Right lung (tissue), 5 donors: ENCODE data around the gene PCDHGA6. TPM values are rescaled to one million over a fixed set of nuclear protein-coding genes. Genes with fewer than 3 reads are reported as not detected.
"Not testable (repeated sequence)": the region's sequence is repeated elsewhere in the genome, so short reads cannot be mapped to it uniquely, and the experiment has no call there.

Experiments used
- DNase-seq, 2 donors: peaks; one replicate each; pipeline ENCODE4 v3.0.0-alpha.2; 2013
- polyA plus RNA-seq, 5 donors: library from polyadenylated mRNA; unstranded; fragments of 120-200 nt; gene quantifications; one replicate each; pipeline versions ENCODE4 v1.2.1 to v1.2.3, GENCODE V29; 2013; ENCODE audit warnings: inconsistent platforms in 1 of 5, low replicate concordance in 1 of 5; ENCODE audit not compliant: insufficient read length in 5 of 5, insufficient read depth in 1 of 5

PCDHGA6 gene
- polyA plus RNA-seq, 5 donors: 4.2 to 6.1 (median 4.6) TPM

DNA sequence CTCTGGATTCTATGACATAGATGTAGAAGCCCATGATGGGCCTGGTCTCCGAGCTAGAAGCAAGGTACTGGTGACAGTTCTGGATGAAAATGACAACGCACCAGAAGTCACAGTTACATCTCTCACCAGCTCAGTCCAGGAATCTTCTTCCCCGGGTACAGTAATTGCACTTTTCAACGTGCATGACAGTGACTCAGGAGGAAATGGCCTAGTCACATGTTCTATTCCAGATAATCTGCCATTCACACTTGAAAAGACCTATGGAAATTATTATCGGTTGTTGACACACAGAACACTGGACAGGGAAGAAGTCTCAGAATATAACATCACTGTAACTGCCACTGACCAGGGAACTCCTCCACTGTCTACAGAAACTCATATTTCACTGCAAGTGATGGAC, 17.6 kb upstream of the PCDHGA6 start:
- DNase-seq: no peak

DNA sequence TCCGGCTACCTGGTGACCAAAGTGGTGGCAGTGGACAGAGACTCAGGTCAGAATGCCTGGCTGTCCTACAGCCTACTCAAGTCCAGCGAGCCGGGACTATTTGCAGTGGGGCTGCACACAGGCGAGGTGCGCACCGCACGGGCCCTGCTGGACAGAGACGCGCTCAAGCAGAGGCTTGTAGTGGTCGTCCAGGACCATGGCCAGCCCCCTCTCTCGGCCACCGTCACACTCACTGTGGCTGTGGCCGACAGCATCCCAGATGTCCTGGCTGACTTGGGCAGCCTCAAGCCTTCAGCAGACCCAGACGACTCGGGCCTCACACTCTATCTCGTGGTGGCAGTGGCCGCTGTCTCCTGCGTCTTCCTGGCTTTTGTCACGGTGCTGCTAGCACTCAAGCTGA, 16.7 kb upstream of the PCDHGA6 start:
- DNase-seq: no peak

DNA sequence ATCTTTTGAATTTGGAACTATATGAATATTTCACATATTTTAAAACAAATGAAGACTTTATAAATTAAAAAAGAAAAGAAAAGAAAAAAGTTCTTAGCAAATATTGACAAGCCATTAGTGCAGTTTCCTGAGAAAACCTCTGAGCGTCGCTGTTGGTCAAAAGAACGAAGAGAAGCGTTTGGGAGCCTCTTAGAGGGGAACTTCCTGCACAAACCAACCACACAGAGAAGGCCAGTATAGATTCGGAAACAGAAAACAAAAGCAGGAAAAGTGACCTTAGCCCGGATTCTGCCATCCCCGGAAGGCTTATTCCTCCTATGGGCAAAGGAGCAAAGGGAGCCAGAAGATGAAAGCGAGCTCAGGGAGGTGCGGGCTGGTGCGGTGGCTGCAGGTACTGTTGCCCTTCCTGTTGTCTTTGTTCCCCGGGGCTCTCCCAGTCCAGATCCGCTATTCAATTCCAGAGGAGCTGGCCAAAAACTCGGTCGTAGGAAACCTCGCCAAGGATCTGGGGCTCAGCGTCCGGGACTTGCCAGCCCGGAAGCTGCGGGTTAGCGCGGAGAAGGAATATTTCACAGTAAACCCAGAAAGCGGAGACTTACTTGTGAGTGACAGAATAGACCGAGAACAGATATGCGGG, 13.8 kb upstream of the PCDHGA6 start, which contains the start of gene PCDHGB2:
TSS of gene PCDHGB2 (plus strand) at position 205 of the 637 bp plus-strand sequence. CDS start at position 347, 142 bp downstream.
- DNase-seq: no peak

DNA sequence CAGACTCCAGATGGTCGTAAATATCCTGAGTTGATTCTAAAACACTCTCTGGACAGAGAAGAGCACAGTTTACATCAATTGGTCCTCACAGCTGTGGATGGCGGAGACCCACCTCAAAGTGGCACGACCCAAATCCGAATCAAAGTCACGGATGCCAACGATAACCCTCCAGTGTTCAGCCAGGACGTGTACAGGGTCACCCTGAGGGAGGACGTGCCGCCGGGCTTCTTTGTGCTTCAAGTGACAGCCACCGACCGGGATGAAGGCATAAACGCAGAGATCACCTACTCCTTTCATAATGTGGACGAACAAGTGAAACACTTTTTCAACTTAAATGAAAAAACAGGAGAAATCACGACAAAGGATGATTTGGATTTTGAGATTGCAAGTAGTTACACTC, 13.0 kb upstream of the PCDHGA6 start:
- DNase-seq: no peak

DNA sequence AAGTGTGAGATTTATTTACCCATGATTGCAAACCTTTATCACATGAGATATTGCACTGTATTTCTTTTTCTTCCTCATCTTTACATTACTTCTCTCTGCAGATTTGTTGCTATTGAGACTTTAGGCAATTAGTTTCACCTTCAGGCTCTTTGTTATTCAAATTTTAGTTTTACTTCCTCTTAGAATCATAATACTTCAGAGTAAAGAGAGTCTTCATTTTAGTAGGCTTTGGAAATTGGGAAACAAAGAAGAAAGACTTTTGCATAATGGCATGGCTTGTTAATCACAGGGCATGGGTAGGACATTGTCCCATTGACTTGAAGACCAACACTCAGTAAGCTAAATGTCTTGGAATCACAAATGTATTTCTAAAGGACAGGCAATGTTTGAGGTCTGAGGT, 11.0 kb upstream of the PCDHGA6 start:
- DNase-seq: no peak

DNA sequence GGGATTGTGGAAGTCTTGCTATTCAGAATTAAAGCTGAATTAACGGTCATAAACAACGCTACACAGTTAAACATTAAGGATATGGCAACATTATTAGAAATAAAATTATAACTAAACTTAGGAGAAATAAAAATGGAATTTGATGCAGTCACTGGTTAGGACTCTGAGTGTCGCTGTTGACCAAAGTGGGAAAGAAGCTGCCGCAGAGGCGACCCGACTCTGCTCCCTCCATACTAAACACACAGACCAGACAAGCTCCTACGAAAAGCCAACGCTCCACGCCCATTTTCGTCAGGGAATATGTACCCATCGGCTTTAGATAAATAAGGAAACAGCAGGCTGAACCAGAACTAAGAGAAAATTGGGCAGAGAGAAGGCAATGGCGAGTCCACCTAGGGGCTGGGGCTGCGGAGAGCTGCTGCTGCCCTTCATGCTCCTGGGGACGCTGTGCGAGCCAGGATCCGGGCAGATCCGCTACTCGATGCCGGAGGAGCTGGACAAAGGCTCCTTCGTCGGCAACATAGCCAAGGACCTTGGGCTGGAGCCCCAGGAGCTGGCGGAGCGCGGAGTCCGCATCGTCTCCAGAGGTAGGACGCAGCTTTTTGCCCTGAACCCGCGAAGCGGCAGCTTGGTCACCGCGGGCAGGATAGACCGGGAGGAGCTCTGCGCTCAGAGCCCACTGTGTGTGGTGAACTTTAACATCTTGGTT, 9.6 kb upstream of the PCDHGA6 start, which contains the start of gene PCDHGA5:
TSS of gene PCDHGA5 (plus strand) at position 211 of the 709 bp plus-strand sequence. CDS start at position 380, 169 bp downstream.
- DNase-seq: no peak

DNA sequence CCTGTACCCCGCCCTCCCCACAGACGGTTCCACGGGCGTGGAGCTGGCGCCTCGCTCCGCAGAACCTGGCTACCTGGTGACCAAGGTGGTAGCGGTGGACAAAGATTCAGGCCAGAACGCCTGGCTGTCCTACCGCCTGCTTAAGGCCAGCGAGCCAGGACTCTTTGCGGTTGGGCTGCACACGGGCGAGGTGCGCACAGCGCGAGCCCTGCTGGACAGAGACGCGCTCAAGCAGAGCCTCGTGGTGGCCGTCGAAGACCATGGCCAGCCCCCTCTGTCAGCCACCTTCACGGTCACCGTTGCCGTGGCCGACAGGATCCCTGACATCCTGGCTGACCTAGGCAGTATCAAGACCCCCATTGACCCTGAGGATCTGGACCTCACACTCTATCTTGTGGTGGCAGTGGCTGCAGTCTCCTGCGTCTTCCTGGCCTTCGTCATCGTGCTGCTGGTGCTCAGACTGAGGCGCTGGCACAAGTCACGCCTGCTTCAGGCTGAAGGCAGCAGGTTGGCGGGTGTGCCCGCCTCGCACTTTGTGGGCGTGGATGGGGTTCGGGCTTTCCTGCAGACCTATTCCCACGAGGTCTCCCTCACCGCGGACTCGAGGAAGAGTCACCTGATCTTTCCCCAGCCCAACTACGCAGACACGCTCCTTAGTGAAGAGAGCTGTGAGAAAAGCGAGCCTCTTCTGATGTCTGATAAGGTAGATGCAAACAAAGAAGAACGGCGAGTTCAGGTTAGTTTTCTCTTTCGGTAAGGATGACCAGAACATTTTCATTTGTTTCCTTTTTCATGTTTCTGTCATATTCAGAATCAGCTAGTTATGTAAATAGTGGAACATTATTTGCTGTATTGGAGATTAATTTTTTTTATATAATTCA, 7.4 kb upstream of the PCDHGA6 start:
- DNase-seq: no peak

DNA sequence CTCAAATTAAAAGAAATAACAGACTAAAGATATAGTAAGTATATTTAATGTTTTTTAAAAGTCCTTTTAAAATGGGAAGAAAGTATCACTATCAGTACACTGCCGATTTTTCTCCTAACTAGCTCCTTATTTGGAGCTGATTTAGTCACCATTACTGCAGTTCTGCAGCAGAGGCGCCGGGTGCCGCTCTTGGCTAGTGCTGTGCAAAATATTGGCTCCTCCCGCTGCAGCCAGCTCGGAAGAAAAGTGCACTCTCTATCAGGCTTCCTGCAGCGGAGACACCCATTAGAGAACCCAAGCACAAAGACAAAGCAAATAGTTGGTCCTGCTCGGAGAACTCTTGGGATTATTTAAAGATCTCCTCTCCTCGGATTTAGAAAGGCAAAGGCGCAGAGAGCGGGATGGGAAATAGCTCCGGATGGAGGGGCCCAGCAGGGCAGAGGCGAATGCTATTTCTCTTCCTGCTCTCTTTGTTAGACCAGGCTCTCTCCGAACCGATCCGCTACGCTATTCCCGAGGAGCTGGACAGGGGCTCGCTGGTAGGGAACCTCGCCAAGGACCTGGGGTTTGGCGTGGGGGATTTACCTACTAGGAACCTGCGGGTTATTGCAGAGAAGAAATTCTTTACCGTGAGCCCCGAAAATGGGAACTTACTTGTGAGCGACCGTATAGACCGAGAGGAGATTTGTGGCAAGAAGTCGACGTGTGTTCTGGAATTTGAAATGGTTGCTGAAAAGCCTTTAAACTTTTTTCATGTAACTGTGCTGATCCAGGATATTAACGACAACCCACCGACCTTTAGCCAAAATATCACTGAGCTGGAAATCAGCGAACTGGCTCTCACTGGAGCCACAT, 3.5 kb upstream of the PCDHGA6 start, which contains the start of gene PCDHGB3:
TSS of gene PCDHGB3 (plus strand) at position 249 of the 855 bp plus-strand sequence. CDS start at position 402, 153 bp downstream.
- no peak for DNase-seq

DNA sequence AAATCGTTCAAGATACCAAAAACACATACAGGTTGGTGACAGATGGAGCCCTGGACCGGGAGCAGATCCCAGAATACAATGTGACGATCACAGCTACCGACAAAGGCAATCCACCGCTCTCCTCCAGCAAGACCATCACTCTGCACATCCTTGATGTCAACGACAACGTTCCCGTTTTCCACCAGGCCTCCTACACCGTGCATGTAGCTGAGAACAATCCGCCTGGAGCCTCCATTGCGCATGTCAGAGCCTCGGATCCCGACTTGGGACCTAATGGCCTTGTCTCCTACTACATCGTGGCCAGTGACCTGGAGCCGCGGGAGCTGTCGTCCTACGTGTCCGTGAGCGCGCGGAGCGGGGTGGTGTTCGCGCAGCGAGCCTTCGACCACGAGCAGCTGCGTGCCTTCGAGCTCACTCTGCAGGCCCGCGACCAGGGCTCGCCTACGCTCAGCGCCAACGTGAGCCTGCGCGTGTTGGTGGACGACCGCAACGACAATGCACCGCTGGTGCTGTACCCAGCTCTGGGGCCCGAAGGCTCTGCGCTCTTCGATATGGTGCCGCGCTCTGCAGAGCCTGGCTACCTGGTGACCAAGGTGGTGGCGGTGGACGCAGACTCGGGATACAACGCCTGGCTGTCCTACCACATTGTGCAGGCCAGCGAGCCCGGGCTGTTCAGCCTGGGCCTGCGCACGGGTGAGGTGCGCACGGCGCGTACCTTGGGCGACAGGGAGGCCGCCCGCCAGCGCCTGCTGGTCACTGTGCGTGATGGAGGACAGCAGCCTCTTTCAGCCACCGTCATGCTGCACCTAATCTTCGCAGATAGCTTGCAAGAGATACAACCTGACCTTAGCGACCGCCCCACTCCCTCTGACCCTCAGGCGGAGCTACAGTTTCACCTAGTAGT, 1.9 kb upstream of the PCDHGA6 start:
- DNase-seq: no peak

DNA sequence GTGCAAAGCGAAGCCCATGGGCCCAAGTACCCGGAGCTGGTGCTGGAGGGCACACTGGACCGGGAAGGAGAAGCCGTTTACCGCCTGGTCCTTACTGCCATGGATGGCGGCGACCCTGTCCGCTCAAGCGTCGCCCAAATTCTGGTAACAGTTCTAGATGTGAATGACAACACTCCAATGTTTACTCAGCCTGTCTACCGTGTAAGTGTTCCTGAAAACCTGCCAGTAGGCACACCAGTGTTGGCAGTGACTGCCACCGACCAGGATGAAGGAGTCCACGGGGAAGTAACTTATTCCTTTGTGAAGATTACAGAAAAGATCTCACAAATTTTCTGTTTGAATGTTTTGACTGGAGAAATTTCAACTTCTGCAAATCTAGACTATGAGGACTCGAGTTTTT, 936 bp downstream of the PCDHGA6 start:
- DNase-seq: no peak

DNA sequence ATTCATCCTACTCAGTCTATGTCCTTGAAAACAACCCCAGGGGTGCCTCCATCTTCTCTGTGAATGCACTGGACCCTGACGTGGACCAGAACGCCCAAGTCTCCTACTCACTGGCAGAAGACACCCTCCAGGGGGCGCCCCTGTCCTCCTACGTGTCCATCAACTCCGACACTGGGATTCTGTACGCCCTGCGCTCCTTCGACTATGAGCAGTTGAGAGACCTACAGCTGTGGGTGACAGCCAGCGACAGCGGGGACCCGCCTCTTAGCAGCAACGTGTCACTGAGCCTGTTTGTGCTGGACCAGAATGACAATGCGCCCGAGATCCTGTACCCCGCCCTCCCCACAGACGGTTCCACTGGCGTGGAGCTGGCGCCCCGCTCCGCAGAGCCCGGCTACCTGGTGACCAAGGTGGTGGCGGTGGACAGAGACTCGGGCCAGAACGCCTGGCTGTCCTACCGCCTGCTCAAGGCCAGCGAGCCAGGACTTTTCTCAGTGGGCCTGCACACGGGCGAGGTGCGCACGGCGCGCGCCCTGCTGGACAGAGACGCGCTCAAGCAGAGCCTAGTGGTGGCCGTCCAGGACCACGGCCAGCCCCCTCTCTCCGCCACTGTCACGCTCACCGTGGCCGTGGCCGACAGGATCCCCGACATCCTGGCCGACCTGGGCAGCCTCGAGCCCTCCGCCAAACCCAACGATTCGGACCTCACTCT, 1.9 kb downstream of the PCDHGA6 start:
- not testable (repeated sequence) for DNase-seq

DNA sequence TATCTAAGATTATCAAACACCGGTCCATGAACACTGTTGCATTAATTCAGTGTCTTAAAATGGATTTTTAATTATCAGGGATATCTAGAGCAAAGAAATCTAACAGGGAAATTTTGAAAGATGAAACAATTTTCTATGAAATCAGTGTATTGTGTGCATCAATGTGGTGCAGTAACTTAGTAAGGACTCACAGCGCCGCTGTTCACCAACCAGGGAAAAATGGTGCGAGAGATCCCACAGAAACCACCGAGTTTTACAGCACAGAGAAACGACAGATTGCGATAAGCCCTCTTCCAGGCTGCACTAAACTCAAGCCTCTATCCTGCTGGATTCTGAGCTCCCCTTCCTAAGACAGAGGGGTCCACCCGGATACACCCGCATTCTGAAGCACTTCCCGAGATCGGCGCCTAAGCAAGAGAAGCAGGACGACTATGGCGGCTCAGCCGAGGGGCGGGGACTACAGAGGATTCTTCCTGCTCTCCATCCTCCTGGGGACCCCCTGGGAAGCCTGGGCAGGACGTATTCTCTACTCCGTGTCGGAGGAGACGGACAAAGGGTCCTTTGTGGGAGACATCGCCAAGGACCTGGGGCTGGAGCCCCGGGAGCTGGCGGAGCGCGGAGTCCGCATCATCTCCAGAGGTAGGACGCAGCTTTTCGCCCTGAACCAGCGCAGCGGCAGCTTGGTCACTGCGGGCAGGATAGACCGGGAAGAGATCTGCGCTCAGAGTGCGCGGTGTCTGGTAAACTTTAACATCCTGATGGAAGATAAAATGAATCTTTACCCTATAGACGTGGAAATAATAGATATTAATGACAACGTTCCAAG, 9.0 kb downstream of the PCDHGA6 start, which contains the start of gene PCDHGA7:
TSS of gene PCDHGA7 (plus strand) at position 274 of the 826 bp plus-strand sequence. CDS start at position 432, 158 bp downstream.
- no peak for DNase-seq

DNA sequence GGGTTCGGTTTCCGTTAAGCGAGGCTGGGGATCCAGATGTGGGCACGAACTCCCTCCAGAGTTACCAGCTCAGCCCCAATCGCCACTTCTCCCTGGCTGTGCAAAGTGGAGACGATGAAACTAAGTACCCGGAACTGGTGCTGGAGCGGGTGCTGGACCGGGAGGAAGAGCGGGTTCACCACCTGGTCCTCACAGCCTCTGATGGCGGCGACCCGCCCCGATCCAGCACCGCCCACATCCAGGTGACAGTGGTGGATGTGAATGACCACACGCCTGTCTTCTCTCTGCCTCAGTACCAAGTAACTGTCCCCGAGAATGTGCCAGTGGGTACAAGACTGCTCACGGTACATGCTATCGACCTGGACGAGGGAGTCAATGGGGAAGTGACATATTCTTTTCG, 9.7 kb downstream of the PCDHGA6 start:
- no peak for DNase-seq

DNA sequence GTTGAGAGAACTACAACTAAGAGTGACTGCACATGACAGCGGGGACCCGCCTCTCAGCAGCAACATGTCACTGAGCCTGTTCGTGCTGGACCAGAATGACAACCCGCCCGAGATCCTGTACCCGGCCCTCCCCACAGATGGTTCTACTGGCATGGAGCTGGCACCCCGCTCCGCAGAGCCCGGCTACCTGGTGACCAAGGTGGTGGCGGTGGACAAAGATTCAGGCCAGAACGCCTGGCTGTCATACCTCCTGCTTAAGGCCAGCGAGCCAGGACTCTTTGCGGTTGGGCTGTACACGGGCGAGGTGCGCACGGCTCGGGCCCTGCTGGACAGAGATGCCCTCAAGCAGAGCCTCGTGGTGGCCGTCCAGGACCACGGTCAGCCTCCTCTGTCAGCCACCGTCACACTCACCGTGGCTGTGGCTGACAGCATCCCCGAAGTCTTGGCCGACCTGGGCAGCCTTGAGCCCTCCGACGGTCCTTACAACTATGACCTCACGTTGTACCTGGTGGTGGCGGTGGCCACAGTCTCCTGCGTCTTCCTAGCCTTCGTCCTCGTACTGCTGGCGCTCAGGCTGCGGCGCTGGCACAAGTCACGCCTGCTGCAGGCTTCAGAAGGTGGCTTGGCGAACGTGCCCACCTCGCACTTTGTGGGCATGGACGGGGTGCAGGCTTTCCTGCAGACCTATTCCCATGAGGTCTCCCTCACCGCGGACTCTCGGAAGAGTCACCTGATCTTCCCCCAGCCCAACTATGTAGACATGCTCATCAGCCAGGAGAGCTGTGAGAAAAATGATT, 11.0 kb downstream of the PCDHGA6 start:
- no peak for DNase-seq

DNA sequence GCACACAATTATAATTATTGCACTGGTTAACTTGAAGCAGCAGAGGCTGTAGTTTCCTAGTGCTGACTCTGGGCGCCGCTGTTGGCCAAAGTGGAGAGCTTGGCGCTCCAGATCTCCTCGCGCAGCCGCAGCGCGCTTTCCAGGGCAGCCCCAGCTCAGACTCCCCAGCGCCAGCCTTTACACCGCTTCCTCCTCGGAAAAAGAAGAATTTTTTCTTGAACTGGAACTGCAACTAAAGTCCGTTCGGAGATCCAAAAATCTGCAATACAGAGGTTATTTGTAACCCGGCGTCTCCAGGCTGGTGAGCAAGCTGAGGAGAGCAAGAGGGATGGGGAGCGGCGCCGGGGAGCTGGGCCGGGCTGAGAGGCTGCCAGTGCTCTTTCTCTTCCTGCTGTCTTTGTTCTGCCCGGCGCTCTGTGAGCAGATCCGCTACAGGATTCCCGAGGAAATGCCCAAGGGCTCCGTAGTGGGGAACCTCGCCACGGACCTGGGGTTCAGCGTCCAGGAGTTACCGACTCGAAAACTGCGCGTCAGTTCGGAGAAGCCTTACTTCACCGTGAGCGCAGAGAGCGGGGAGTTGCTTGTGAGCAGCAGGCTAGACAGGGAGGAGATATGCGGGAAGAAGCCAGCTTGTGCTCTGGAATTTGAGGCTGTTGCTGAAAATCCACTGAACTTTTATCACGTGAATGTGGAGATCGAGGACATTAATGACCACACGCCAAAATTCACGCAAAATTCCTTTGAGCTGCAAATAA, 14.0 kb downstream of the PCDHGA6 start, which contains the start of gene PCDHGB4:
TSS of gene PCDHGB4 (plus strand) at position 142 of the 755 bp plus-strand sequence. CDS start at position 329, 187 bp downstream.
- DNase-seq: not testable (repeated sequence)

DNA sequence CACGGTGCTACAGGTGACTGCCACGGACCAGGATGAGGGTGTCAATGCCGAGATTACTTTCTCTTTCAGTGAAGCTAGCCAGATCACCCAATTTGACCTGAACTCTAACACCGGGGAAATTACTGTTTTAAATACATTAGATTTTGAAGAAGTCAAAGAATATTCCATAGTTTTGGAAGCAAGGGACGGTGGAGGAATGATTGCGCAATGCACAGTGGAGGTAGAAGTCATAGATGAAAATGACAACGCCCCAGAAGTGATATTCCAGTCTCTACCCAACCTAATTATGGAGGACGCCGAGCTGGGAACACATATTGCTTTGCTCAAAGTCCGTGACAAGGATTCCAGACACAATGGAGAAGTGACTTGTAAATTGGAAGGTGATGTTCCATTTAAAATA, 15.0 kb downstream of the PCDHGA6 start:
- DNase-seq: no peak
